HepG2 (cell line): ENCODE data around the gene PPP1R16B. TPM values are rescaled to one million over a fixed set of nuclear protein-coding genes. Genes with fewer than 3 reads are reported as not detected.

Experiments used
- ATAC-seq: fragments of 200-7000 bp; cut with Tn5 transposase; 3 replicates; pipeline ENCODE4 v1.9.1; 2020; ENCODE audit warnings: mild to moderate bottlenecking, moderate library complexity
- BruUV-seq: library from RNA; stranded (reverse); fragments of 400-500 nt; replicated peaks from 2 replicates; lab custom pipeline; 2021; lab: Mats Ljungman, UMichigan
- CTCF ChIA-PET: fragments of 300-600 bp; formaldehyde crosslinking; extraction: SDS; loops from one replicate; lab custom pipeline; 2021; ENCODE audit warnings: low total read pairs, inconsistent platforms, low intra/inter-chr PET ratio; lab: Yijun Ruan, JAX
- POLR2A ChIA-PET: fragments of 350-600 bp; sonication (Branson Sonifier 250); formaldehyde crosslinking; loops from one replicate; lab custom pipeline; 2020; ENCODE audit warnings: antibody characterized with exemption, inconsistent platforms; lab: Yijun Ruan, JAX
- DNase-seq: peaks from one replicate; pipeline ENCODE4 v3.0.0-alpha.2; 2015; ENCODE audit warnings: low spot score
- FAIRE-seq: peaks from 3 replicates; lab custom pipeline; 2011; peaks lifted over from hg19 to GRCh38; lab: Jason Lieb, UNC
- H2AFZ ChIP-seq: one replicate; pipeline ENCODE4 v1.6.1; 2011; ENCODE audit warnings: low read length, inconsistent platforms
- H3K27ac ChIP-seq: fragments of 300-600 bp; 3 replicates; pipeline ENCODE4 v1.8.0; 2011; ENCODE audit warnings: mixed run types, mild to moderate bottlenecking, mixed read lengths, low read length, inconsistent platforms; ENCODE audit not compliant: insufficient read depth; ENCODE audit errors: extremely low read length
- H3K27me3 ChIP-seq, 2 experiments: fragments of 200-600 bp in 1 of 2; 2 replicates in 1 of 2; 3 replicates in 1 of 2; pipeline versions ENCODE4 v1.6.0 to v1.8.0; 2011; ENCODE audit warnings: low read length in 2 of 2, mild to moderate bottlenecking in 2 of 2, moderate library complexity in 2 of 2, inconsistent platforms in 1 of 2; ENCODE audit not compliant: insufficient read depth in 2 of 2, control insufficient read depth in 1 of 2
- H3K36me3 ChIP-seq, 2 experiments: fragments of 200-600 bp in 1 of 2; replicated peaks in 1 of 2; 2 replicates in 1 of 2; 3 replicates in 1 of 2; pipeline versions ENCODE4 v1.5.1 to v1.8.0; 2011; ENCODE audit warnings: low read length in 2 of 2, inconsistent platforms in 1 of 2; ENCODE audit not compliant: insufficient read depth in 2 of 2, control insufficient read depth in 1 of 2
- H3K4me1 ChIP-seq: 2 replicates; pipeline ENCODE4 v1.5.1; 2012; ENCODE audit warnings: low read length, inconsistent platforms; ENCODE audit not compliant: insufficient read depth
- H3K4me2 ChIP-seq: 2 replicates; pipeline ENCODE4 v1.6.0; 2011; ENCODE audit warnings: low read depth, low read length, inconsistent platforms
- H3K4me3 ChIP-seq, 3 experiments: fragments of 200-600 bp in 1 of 3; sonication (generic), shearing (Covaris generic) in 1 of 3; replicated peaks in 1 of 3; 2 replicates each; pipeline ENCODE4 v1.5.1; 2011 to 2016; ENCODE audit warnings: low read length in 3 of 3, inconsistent platforms in 2 of 3, low read depth in 2 of 3, mild to moderate bottlenecking in 2 of 3, control low read depth in 1 of 3, mixed read lengths in 1 of 3; ENCODE audit not compliant: insufficient read depth in 1 of 3
- H3K79me2 ChIP-seq: one replicate; pipeline ENCODE4 v1.6.1; 2011; ENCODE audit warnings: low read length, inconsistent platforms; ENCODE audit not compliant: insufficient read depth
- H3K9ac ChIP-seq: 2 replicates; pipeline ENCODE4 v1.6.0; 2011; ENCODE audit warnings: mild to moderate bottlenecking, low read depth, low read length, inconsistent platforms; ENCODE audit not compliant: insufficient read depth
- H3K9me3 ChIP-seq: 2 replicates; pipeline ENCODE4 v1.5.1; 2012; ENCODE audit warnings: mild to moderate bottlenecking, low read length
- H4K20me1 ChIP-seq: 2 replicates; pipeline ENCODE4 v1.6.0; 2011; ENCODE audit warnings: inconsistent platforms, mild to moderate bottlenecking, low read length, moderate library complexity; ENCODE audit not compliant: insufficient read depth
- ARID2 ChIP-seq: sonication (generic); formaldehyde crosslinking; IDR thresholded peaks from 2 replicates; pipeline ENCODE4 v1.8.1; 2022; ENCODE audit warnings: mild to moderate bottlenecking, missing genetic modification reagents, borderline replicate concordance
- ATF7-NPFF ChIP-seq: sonication (generic); formaldehyde crosslinking; IDR thresholded peaks from 2 replicates; pipeline ENCODE4 v1.8.1; 2023; ENCODE audit warnings: mild to moderate bottlenecking, low read depth, missing genetic modification reagents, moderate library complexity
- BORCS8-MEF2B ChIP-seq: sonication (generic); formaldehyde crosslinking; IDR thresholded peaks from 2 replicates; pipeline ENCODE4 v1.8.0; 2022; ENCODE audit warnings: mild to moderate bottlenecking, missing genetic modification reagents
- HINFP ChIP-seq: sonication (generic); formaldehyde crosslinking; IDR thresholded peaks from 2 replicates; pipeline ENCODE4 v1.4.0; 2020; ENCODE audit warnings: low read depth, mild to moderate bottlenecking, missing genetic modification reagents
- KDM4B ChIP-seq: sonication (generic); formaldehyde crosslinking; IDR thresholded peaks from 2 replicates; pipeline ENCODE4 v1.4.0; 2020; ENCODE audit warnings: missing genetic modification reagents
- KLF11 ChIP-seq: IDR thresholded peaks from 2 replicates; pipeline ENCODE4 v1.6.1; 2016; ENCODE audit warnings: missing compliant biosample characterization
- ONECUT2 ChIP-seq: sonication (generic); formaldehyde crosslinking; IDR thresholded peaks from 2 replicates; pipeline ENCODE4 v1.4.0; 2020; ENCODE audit warnings: missing genetic modification reagents
- PATZ1 ChIP-seq: sonication (generic); formaldehyde crosslinking; IDR thresholded peaks from 2 replicates; pipeline ENCODE4 v1.4.0; 2020; ENCODE audit warnings: missing genetic modification reagents
- THAP11 ChIP-seq: IDR thresholded peaks from 2 replicates; pipeline ENCODE4 v1.6.1; 2016; ENCODE audit warnings: missing biosample characterization, missing genetic modification reagents
- ZBTB21 ChIP-seq: sonication (generic); formaldehyde crosslinking; IDR thresholded peaks from 2 replicates; pipeline ENCODE4 v1.4.0; 2020; ENCODE audit warnings: missing genetic modification reagents
- ZNF24 ChIP-seq: fragments of 450-650 bp; IDR thresholded peaks from 2 replicates; pipeline ENCODE4 v1.6.1; 2017; ENCODE audit warnings: antibody characterized with exemption, mild to moderate bottlenecking
- ZNF367 ChIP-seq: sonication (generic); formaldehyde crosslinking; IDR thresholded peaks from 2 replicates; pipeline ENCODE4 v1.4.0; 2020; ENCODE audit warnings: missing genetic modification reagents, borderline replicate concordance
- ZNF570 ChIP-seq: sonication (generic); formaldehyde crosslinking; IDR thresholded peaks from 2 replicates; pipeline ENCODE4 v1.4.0; 2020; ENCODE audit warnings: mild to moderate bottlenecking, missing genetic modification reagents, borderline replicate concordance
- WGBS: methylation state at CpG from one replicate; pipeline ENCODE4 v1.1.6; 2017; ENCODE audit warnings: low lambda C conversion rate; 5-methylcytosine and 5-hydroxymethylcytosine counted together
- in situ Hi-C: cut with HindIII; loops from 2 replicates; pipeline ENCODE4 v1.10.0; 2017; ENCODE audit warnings: low pct_unique_long_range_greater_than_20kb; ENCODE audit not compliant: extremely low pct_ligation_motif_present
- intact Hi-C: fragments of 100-400 bp; cut with micrococcal nuclease; formaldehyde crosslinking; loops from one replicate; pipeline ENCODE4 v1.10.0; 2022; ENCODE audit not compliant: unreplicated experiment
- polyA plus RNA-seq, 8 experiments: library from polyadenylated mRNA; depleted of rRNA in 3 of 8; stranded (reverse) in 7 of 8; unstranded in 1 of 8; fragments of >200 nt; fragmentation: Illumina TruSeq in 4 of 8; extraction: Trizol in 4 of 8; gene quantifications; 2 replicates each; pipeline versions ENCODE4 v1.2.1 to v1.2.3, GENCODE V29; 2011 to 2016; ENCODE audit warnings: low read depth in 4 of 8, missing spikeins in 1 of 8, mixed read lengths in 1 of 8; ENCODE audit not compliant: insufficient read depth in 1 of 8
- total RNA-seq, 5 experiments: library from RNA; depleted of rRNA; stranded (reverse); fragments of >200 nt; fragmentation: Illumina TruSeq; extraction: Trizol; gene quantifications; 2 replicates each; pipeline ENCODE4 v1.2.3, GENCODE V29; 2016; ENCODE audit warnings: low read depth in 1 of 5
- TF ChIP-seq, protein P1 (sequence below): sonication (generic); formaldehyde crosslinking; IDR thresholded peaks from 2 replicates; pipeline ENCODE4 v1.8.1; 2022; ENCODE audit warnings: mild to moderate bottlenecking, missing genetic modification reagents
- TF ChIP-seq, protein P2 (sequence below): sonication (generic); formaldehyde crosslinking; IDR thresholded peaks from 2 replicates; pipeline ENCODE4 v1.5.1; 2020; ENCODE audit warnings: mild to moderate bottlenecking, missing genetic modification reagents, moderate library complexity

The PPP1R16B gene
- total and polyA plus RNA-seq, 2 of the 13 experiments (the other 11 are each of a cell fraction or from before 2014, with no cell fraction given) = 0.02 to 0.11 TPM

GRCh38 chr20:38757145-38757775 lies 48.2 kb upstream of the PPP1R16B start:
- Histone ChIP-seq H3K27ac (no peak overlapping the region), H2AFZ (no peak overlapping the region), H3K9me3 (no peaks in the 10 kb centered on the region), H3K9ac (no peak overlapping the region), H3K4me2 (no peak overlapping the region)
- POLR2A ChIA-PET = no interaction called here
- TF ChIP-seq PATZ1 = no peak
- TF ChIP-seq, protein P1, sequence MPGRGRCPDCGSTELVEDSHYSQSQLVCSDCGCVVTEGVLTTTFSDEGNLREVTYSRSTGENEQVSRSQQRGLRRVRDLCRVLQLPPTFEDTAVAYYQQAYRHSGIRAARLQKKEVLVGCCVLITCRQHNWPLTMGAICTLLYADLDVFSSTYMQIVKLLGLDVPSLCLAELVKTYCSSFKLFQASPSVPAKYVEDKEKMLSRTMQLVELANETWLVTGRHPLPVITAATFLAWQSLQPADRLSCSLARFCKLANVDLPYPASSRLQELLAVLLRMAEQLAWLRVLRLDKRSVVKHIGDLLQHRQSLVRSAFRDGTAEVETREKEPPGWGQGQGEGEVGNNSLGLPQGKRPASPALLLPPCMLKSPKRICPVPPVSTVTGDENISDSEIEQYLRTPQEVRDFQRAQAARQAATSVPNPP (CRISPR knock-in tag) = no peak
- TF ChIP-seq ONECUT2 (CRISPR knock-in tag) = no peak
- TF ChIP-seq ZNF367 (CRISPR knock-in tag) = no peak
- no peak for TF ChIP-seq ZNF24
- TF ChIP-seq ARID2 (CRISPR knock-in tag) = no peak
- TF ChIP-seq KDM4B (CRISPR knock-in tag) = no peak
- no peak for TF ChIP-seq KLF11 (CRISPR knock-in tag)
- no peak for TF ChIP-seq THAP11
- TF ChIP-seq, protein P2, sequence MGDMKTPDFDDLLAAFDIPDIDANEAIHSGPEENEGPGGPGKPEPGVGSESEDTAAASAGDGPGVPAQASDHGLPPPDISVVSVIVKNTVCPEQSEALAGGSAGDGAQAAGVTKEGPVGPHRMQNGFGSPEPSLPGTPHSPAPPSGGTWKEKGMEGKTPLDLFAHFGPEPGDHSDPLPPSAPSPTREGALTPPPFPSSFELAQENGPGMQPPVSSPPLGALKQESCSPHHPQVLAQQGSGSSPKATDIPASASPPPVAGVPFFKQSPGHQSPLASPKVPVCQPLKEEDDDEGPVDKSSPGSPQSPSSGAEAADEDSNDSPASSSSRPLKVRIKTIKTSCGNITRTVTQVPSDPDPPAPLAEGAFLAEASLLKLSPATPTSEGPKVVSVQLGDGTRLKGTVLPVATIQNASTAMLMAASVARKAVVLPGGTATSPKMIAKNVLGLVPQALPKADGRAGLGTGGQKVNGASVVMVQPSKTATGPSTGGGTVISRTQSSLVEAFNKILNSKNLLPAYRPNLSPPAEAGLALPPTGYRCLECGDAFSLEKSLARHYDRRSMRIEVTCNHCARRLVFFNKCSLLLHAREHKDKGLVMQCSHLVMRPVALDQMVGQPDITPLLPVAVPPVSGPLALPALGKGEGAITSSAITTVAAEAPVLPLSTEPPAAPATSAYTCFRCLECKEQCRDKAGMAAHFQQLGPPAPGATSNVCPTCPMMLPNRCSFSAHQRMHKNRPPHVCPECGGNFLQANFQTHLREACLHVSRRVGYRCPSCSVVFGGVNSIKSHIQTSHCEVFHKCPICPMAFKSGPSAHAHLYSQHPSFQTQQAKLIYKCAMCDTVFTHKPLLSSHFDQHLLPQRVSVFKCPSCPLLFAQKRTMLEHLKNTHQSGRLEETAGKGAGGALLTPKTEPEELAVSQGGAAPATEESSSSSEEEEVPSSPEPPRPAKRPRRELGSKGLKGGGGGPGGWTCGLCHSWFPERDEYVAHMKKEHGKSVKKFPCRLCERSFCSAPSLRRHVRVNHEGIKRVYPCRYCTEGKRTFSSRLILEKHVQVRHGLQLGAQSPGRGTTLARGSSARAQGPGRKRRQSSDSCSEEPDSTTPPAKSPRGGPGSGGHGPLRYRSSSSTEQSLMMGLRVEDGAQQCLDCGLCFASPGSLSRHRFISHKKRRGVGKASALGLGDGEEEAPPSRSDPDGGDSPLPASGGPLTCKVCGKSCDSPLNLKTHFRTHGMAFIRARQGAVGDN (CRISPR knock-in tag) = no peak
- TF ChIP-seq ZBTB21 (CRISPR knock-in tag) = no peak
- TF ChIP-seq ATF7-NPFF (CRISPR knock-in tag) = no peak
- TF ChIP-seq ZNF570 = no peak
- no peak for TF ChIP-seq HINFP (CRISPR knock-in tag)
- no peak for TF ChIP-seq BORCS8-MEF2B (CRISPR knock-in tag)
- TF ChIP-seq, all 625 proteins: peak for 0
- Histone ChIP-seq H4K20me1 (no peaks in the 10 kb centered on the region), H3K79me2 (no peaks in the 10 kb centered on the region), H3K27me3 (no peaks in the 10 kb centered on the region), H3K4me1 (no peaks in the 10 kb centered on the region), H3K4me3 (no peak overlapping the region), H3K36me3 (peaks cover 47 to 89% of the 10 kb centered on the region in 2 experiments)
- intact Hi-C loops = no loop called here
- FAIRE-seq (no peak), DNase-seq (no peak), ATAC-seq (no peak)
- WGBS = 94% methylated on average over 7 of the region's 7 CpGs
- in situ Hi-C loops = no loop called here
- CTCF ChIA-PET = no interaction called here
- no TSS peak for BruUV-seq
